GM12801 (cell line): ENCODE results near the gene TIMM9.

Experiments used
- CTCF ChIP-seq: IDR thresholded peaks from one replicate; pipeline ENCODE4 v1.5.1; 2011; ENCODE audit warnings: control low read depth; ENCODE audit not compliant: insufficient read length; ENCODE audit errors: extremely low read depth

TIMM9 gene, protein sequence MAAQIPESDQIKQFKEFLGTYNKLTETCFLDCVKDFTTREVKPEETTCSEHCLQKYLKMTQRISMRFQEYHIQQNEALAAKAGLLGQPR

DNA sequence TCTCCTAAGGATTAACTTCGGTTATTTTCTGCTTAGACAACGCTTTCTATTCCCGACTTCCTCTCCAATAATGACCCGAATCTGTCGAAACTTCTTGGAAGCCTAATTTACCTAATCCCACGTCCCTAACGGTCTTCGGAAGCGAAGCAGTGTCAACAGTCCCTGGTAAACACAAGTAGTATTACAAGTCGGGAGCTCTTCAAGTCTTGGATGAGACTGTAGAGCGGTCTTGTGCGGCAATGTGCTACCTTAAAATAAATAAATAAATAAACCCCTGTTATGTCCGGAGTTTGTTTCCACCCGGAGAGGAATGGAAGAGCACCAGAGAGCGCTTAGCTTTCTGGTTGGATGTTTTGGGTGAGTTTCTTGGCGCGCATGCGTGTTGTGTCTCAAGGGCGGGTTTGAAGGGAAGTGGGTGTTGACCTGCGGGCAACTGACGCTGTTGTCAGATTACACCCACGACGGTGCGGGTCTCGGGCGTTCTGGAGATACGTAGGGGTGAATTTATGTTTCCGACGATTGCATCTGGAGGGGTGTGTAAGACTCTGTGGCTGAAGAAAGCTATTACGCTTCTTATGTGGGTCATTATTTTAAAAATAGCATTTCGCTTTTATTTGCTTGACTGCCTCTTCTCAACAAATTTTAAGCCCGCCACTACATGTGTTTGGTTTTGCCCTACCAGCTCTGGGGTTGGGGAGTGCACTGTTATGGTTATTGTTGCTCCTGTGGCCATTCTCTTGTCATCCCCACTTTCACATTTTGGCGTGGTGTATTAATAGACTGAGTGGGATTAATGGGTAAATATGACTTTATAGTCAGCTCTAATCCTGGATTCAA is at the start of gene TIMM9, which contains the start of gene KIAA0586:
TIMM9 (minus strand) TSS at position 251 of the 837 bp plus-strand sequence. CDS start 15,586 bp downstream, outside the sequence.
KIAA0586 (plus strand) TSS at position 439 of the 837 bp plus-strand sequence. CDS start 546 bp downstream, outside the sequence.
- no peak for TF ChIP-seq CTCF

DNA sequence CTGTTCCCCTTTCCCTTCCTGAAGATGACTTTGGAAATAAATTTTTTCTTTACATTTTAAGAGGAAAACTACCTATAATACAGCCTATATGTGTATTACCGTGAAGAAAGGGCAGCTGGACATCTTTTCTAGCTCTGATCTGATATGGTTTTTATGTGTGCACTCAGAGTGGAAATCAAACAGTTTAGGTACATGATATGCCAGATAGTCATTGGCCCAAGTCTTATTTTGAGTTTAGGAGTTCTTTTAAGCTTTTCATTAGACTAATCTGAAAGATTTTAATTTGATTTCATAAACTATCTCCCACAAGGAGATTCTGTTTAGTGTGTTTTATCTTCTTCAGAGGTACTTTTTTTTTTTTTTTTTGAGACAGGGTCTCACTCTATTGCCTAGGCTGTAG is 49.0 kb upstream of the TIMM9 start:
- no peak for TF ChIP-seq CTCF

GRCh38 chr14:58469309-58469708 is 42.0 kb upstream of the TIMM9 start:
- TF ChIP-seq CTCF = no peak

- TF ChIP-seq CTCF = no peak
Observed at GRCh38 chr14:58467575-58467974, 40.2 kb upstream of the TIMM9 start.

DNA sequence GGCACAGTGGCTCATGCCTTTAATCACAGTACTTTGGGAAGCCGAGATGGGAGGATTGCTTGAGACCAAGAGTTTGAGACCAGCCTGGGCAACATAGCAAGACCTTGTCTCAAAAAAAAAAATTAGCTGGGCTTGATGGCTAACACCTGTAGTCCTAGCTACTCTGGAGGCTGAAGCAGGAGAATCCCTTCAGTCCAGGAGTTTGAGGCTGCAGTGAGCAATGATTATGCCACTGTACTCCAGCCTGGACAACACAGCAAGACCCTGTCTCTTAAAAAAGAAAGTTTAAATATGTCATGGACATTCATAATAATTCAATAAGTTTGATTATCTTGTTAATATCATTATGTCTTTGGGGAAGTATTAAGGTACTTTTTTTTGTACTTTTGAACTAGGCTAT is 39.1 kb upstream of the TIMM9 start:
- TF ChIP-seq CTCF = no peak

- TF ChIP-seq CTCF = no peak
Observed at GRCh38 chr14:58465421-58465820, 38.1 kb upstream of the TIMM9 start.

GRCh38 chr14:58464652-58465051 is 37.3 kb upstream of the TIMM9 start:
- TF ChIP-seq CTCF = no peak
